ENCODE measurements around the gene PIK3R5. TPM values are rescaled to one million over a fixed set of nuclear protein-coding genes. Genes with fewer than 3 reads are reported as not detected.

The PIK3R5 gene
- total and polyA plus RNA-seq, 2 donors (not counting 3 experiments of a cell fraction or from before 2014, with no cell fraction given) = not detected

DNA sequence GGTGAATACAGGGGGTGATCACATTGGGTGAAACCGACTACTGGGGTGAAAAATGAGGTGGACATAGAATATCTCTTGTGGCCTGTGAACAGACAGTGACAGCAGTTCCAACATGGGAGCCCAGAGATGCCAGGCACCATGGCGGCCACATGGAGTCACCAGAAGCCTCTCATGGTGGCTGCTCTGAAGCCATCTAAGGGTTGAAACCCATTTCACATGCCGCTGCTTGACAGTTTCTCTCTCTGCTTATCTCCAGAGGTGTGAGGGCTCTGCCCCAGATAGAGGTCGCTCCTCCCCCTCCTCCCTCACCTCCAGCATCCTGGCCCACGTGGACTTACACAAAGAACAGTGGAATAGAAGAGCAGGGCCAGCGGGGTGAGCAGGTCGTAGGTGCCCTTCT lies 60.2 kb downstream of the PIK3R5 start:
- Histone ChIP-seq H3K27ac (ENCODE audit: insufficient read depth, low read depth, low read length) (no peak overlapping the region), H3K4me1 (ENCODE audit: control insufficient read depth, extremely low read depth, insufficient read depth, low read length) (no peaks in the 10 kb centered on the region), H3K79me2 (ENCODE audit: control insufficient read depth, insufficient read depth, low read length) (no peaks in the 10 kb centered on the region), H4K20me1 (replicated peaks; ENCODE audit: control insufficient read depth, extremely low read depth, insufficient read depth, low read length) (no peaks in the 10 kb centered on the region), H3K36me3 (ENCODE audit: control insufficient read depth in 2 of 2, extremely low read depth in 1 of 2, insufficient read depth in 2 of 2, low read length in 2 of 2) (no peaks in the 10 kb centered on the region), H3K4me3 (replicated peaks in 1 of 3; ENCODE audit: insufficient read depth in 1 of 3, low read depth in 1 of 3, low read length in 3 of 3) (no peak overlapping the region), H3K9me1 (replicated peaks; ENCODE audit: control insufficient read depth, extremely low read depth, insufficient read depth, low read length) (no peaks in the 10 kb centered on the region), H3K9me3 (replicated peaks; ENCODE audit: control insufficient read depth, insufficient read depth, low read length) (no peaks in the 10 kb centered on the region), H3K4me2 (ENCODE audit: insufficient read depth, low read length) (no peak overlapping the region), H3K27me3 (ENCODE audit: control insufficient read depth in 2 of 2, insufficient read depth in 2 of 2, low read length in 2 of 2) (no peaks in the 10 kb centered on the region), H3K9ac (replicated peaks; ENCODE audit: extremely low read depth, insufficient read depth, low read length) (no peak overlapping the region), H2AFZ (ENCODE audit: low read depth, low read length) (no peak overlapping the region)
- no TSS peak for BruUV-seq (replicated peaks)
- FAIRE-seq = no peak
- intact Hi-C loops (cut with micrococcal nuclease) (no loop called here), dilution Hi-C loops (cut with MboI; ENCODE audit: extremely low pct_ligation_motif_present, low sequenced_read_pairs) (no loop called here)
- no peak for TF ChIP-seq GATA2 (IDR thresholded peaks at IDR 0.05; ENCODE audit: insufficient read depth, insufficient read length, low read depth, low read length)
- TF ChIP-seq, protein P1, sequence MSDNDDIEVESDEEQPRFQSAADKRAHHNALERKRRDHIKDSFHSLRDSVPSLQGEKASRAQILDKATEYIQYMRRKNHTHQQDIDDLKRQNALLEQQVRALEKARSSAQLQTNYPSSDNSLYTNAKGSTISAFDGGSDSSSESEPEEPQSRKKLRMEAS (IDR thresholded peaks at IDR 0.05; ENCODE audit: insufficient read depth, insufficient read length) = no peak
- no peak for TF ChIP-seq POLR2AphosphoS5 (IDR thresholded peaks at IDR 0.05; ENCODE audit: insufficient read depth, low read depth, low read length)
- TF ChIP-seq, protein P2, sequence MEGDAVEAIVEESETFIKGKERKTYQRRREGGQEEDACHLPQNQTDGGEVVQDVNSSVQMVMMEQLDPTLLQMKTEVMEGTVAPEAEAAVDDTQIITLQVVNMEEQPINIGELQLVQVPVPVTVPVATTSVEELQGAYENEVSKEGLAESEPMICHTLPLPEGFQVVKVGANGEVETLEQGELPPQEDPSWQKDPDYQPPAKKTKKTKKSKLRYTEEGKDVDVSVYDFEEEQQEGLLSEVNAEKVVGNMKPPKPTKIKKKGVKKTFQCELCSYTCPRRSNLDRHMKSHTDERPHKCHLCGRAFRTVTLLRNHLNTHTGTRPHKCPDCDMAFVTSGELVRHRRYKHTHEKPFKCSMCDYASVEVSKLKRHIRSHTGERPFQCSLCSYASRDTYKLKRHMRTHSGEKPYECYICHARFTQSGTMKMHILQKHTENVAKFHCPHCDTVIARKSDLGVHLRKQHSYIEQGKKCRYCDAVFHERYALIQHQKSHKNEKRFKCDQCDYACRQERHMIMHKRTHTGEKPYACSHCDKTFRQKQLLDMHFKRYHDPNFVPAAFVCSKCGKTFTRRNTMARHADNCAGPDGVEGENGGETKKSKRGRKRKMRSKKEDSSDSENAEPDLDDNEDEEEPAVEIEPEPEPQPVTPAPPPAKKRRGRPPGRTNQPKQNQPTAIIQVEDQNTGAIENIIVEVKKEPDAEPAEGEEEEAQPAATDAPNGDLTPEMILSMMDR (IDR thresholded peaks at IDR 0.05; ENCODE audit: extremely low read depth in 1 of 2, insufficient read depth in 1 of 2, low read depth in 1 of 2, low read length in 2 of 2) = no peak
- no peak for TF ChIP-seq EZH2 (IDR thresholded peaks at IDR 0.05; ENCODE audit: borderline replicate concordance, low read depth, low read length, severe bottlenecking)
- TF ChIP-seq MYC (IDR thresholded peaks at IDR 0.05; ENCODE audit: low read depth, low read length) = no peak
- TF ChIP-seq POLR2A (IDR thresholded peaks at IDR 0.05; ENCODE audit: low read depth, low read length) = no peak
- no peak for TF ChIP-seq FOS (IDR thresholded peaks at IDR 0.05; ENCODE audit: borderline replicate concordance, insufficient read depth, low read length)
- no peak for TF ChIP-seq JUN (IDR thresholded peaks at IDR 0.05; ENCODE audit: borderline replicate concordance, insufficient read depth, insufficient read length, low read depth)
- DNase-seq (ENCODE audit: low read depth, low spot score) = no peak
- POLR2A ChIA-PET = no interaction called here
- CTCF ChIA-PET = no interaction called here

All from endothelial cell of umbilical vein (primary cell).